ENCODE results near the gene DUSP6.

Gene DUSP6

DNA sequence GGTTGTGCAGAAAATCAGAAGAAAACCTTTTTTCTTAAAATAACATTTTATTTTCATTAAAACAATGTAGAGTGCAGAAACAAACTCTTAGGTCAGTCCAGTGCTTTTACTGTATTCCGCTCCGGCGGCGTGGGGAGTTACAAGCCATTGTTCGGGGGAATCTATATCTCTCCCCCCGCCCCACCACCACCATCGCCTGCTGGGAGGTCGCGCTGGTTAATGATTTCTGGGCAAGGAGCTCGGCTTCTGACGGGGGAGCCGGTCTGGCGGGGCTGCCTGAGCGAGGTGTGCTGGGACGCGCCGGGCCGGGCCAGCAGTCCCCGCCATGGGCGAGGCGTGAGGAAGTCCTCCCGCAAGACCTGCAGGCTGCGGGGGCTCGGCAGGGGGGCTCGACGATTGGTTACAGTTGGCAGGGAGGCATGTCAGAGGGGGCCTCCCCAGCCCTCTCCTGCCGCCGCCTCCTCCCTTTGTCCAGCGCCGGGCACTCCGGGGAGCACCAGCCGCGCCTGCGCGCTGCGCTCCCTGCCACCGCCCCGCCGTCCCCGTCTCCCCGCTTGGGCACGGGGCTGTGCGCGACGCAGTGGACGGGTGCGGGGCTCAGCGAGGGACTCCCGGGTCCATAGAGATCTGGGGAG lies 1.0 kb upstream of the DUSP6 start:
- H3K9me3 ChIP-seq (ENCODE audit: control insufficient read depth, low read length), result no peaks in the 10 kb centered on the region
- peak; percentile 10 to 23 (median 19) for DNase-seq
- H3K27ac ChIP-seq (ENCODE audit: insufficient read depth, low read length, poor library complexity, severe bottlenecking), result peak overlapping the region; percentile 56
- H3K36me3 ChIP-seq (ENCODE audit: control insufficient read depth, insufficient read depth, low read length), result no peaks in the 10 kb centered on the region
- peak overlapping the region; percentile 75 for H3K4me3 ChIP-seq (ENCODE audit: insufficient read depth, low read depth, low read length, poor library complexity, severe bottlenecking)
- peaks cover 19% of the 10 kb centered on the region for H3K4me1 ChIP-seq (ENCODE audit: control insufficient read depth, insufficient read depth, low read length, poor library complexity, severe bottlenecking)
- H3K27me3 ChIP-seq (replicated peaks; ENCODE audit: control insufficient read depth, insufficient read depth, low read length, poor library complexity, severe bottlenecking), result no peaks in the 10 kb centered on the region

- peaks cover 19% of the 10 kb centered on the region for H3K4me1 ChIP-seq (ENCODE audit: control insufficient read depth, insufficient read depth, low read length, poor library complexity, severe bottlenecking)
Observed at GRCh38 chr12:89352242-89352491, 134 bp downstream of the DUSP6 start.

DNA sequence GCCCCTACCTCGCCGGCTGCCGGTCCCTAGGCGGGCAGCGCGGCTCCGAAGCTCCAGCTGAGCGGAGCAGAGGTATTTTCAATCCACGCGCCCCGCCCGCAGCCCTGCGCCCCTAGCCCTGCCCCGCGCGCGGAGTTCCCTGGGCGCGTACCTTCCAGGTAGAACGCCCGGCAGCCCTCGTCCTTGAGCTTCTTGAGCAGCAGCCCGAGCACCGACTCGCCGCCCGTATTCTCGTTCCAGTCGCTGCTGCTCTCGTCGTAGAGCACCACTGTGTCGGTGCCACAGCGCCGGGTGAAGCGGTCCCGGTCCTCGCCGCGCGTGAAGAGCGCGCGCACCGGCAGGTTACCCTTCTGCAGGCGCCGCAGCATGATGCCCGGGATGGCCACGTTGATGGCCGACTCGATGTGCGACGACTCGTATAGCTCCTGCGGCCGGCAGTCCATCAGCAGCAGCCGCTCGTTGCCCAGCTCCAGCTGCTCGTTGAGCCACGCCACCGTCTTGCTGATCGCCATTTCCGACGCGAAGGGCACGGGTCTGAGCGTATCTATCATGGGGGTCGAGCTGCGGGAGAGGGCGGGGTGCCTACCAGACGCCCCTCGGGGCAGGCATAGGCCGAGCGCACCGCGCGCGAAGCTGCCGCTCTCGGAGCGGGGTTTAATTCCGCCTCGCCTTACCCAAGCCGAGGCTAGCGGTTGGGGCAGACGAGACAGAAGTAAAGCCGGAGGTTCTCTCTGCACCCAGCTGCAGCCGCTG lies 636 bp downstream of the DUSP6 start:
- DNase-seq, result peak; percentile 6 to 19 (median 11)
- Histone ChIP-seq H3K9me3 (ENCODE audit: control insufficient read depth, low read length) (no peaks in the 10 kb centered on the region), H3K4me1 (ENCODE audit: control insufficient read depth, insufficient read depth, low read length, poor library complexity, severe bottlenecking) (peaks cover 21% of the 10 kb centered on the region), H3K27me3 (replicated peaks; ENCODE audit: control insufficient read depth, insufficient read depth, low read length, poor library complexity, severe bottlenecking) (no peaks in the 10 kb centered on the region), H3K27ac (ENCODE audit: insufficient read depth, low read length, poor library complexity, severe bottlenecking) (peak overlapping the region; percentile 43), H3K4me3 (ENCODE audit: insufficient read depth, low read depth, low read length, poor library complexity, severe bottlenecking) (peak overlapping the region; percentile 75), H3K36me3 (ENCODE audit: control insufficient read depth, insufficient read depth, low read length) (no peaks in the 10 kb centered on the region)

More at GRCh38 chr12:89352242-89352491, 134 bp downstream of the DUSP6 start:
- Histone ChIP-seq H3K27me3 (replicated peaks; ENCODE audit: control insufficient read depth, insufficient read depth, low read length, poor library complexity, severe bottlenecking) (no peaks in the 10 kb centered on the region), H3K36me3 (ENCODE audit: control insufficient read depth, insufficient read depth, low read length) (no peaks in the 10 kb centered on the region), H3K27ac (ENCODE audit: insufficient read depth, low read length, poor library complexity, severe bottlenecking) (peak overlapping the region; percentile 43), H3K4me3 (ENCODE audit: insufficient read depth, low read depth, low read length, poor library complexity, severe bottlenecking) (peak overlapping the region; percentile 75), H3K9me3 (ENCODE audit: control insufficient read depth, low read length) (no peaks in the 10 kb centered on the region)
- no peak for DNase-seq

- Histone ChIP-seq H3K9me3 (ENCODE audit: control insufficient read depth, low read length) (no peaks in the 10 kb centered on the region), H3K4me1 (ENCODE audit: control insufficient read depth, insufficient read depth, low read length, poor library complexity, severe bottlenecking) (peaks cover 29% of the 10 kb centered on the region), H3K27ac (ENCODE audit: insufficient read depth, low read length, poor library complexity, severe bottlenecking) (peak overlapping the region; percentile 36), H3K4me3 (ENCODE audit: insufficient read depth, low read depth, low read length, poor library complexity, severe bottlenecking) (peak overlapping the region; percentile 75), H3K27me3 (replicated peaks; ENCODE audit: control insufficient read depth, insufficient read depth, low read length, poor library complexity, severe bottlenecking) (no peaks in the 10 kb centered on the region), H3K36me3 (ENCODE audit: control insufficient read depth, insufficient read depth, low read length) (no peaks in the 10 kb centered on the region)
- DNase-seq, result no peak
Observed at GRCh38 chr12:89350630-89351488, 1.4 kb downstream of the DUSP6 start.

DNA sequence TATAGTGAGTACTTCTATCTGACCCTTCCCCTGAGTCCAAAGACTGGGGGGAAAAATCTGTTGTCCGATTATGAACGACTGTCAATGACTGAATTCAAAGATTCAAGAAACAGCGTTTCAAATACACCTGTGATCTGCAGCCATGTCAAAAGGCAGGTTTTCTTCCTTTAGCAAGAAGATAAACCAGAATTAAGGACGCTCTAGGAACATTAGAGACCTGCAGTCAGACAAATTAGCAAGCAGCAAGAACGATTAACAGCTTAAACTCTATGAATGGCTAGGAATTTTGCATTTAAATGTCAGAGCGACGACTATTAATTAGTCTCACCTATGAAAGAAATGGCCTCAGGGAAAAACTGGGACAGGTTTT lies 2.1 kb downstream of the DUSP6 start:
- DNase-seq, result no peak
- Histone ChIP-seq H3K27me3 (replicated peaks; ENCODE audit: control insufficient read depth, insufficient read depth, low read length, poor library complexity, severe bottlenecking) (no peaks in the 10 kb centered on the region), H3K27ac (ENCODE audit: insufficient read depth, low read length, poor library complexity, severe bottlenecking) (no peak overlapping the region), H3K4me1 (ENCODE audit: control insufficient read depth, insufficient read depth, low read length, poor library complexity, severe bottlenecking) (peaks cover 34% of the 10 kb centered on the region), H3K9me3 (ENCODE audit: control insufficient read depth, low read length) (no peaks in the 10 kb centered on the region), H3K36me3 (ENCODE audit: control insufficient read depth, insufficient read depth, low read length) (no peaks in the 10 kb centered on the region), H3K4me3 (ENCODE audit: insufficient read depth, low read depth, low read length, poor library complexity, severe bottlenecking) (peak overlapping the region; percentile 75)

- H3K27ac ChIP-seq (ENCODE audit: insufficient read depth, low read length, poor library complexity, severe bottlenecking), result no peak overlapping the region
- H3K4me3 ChIP-seq (ENCODE audit: insufficient read depth, low read depth, low read length, poor library complexity, severe bottlenecking), result no peak overlapping the region
- no peaks in the 10 kb centered on the region for H3K27me3 ChIP-seq (replicated peaks; ENCODE audit: control insufficient read depth, insufficient read depth, low read length, poor library complexity, severe bottlenecking)
- no peaks in the 10 kb centered on the region for H3K9me3 ChIP-seq (ENCODE audit: control insufficient read depth, low read length)
- H3K4me1 ChIP-seq (ENCODE audit: control insufficient read depth, insufficient read depth, low read length, poor library complexity, severe bottlenecking), result peaks cover 33% of the 10 kb centered on the region
- no peaks in the 10 kb centered on the region for H3K36me3 ChIP-seq (ENCODE audit: control insufficient read depth, insufficient read depth, low read length)
- DNase-seq, result no peak
Observed at GRCh38 chr12:89349814-89350213, 2.5 kb downstream of the DUSP6 start.

DNA sequence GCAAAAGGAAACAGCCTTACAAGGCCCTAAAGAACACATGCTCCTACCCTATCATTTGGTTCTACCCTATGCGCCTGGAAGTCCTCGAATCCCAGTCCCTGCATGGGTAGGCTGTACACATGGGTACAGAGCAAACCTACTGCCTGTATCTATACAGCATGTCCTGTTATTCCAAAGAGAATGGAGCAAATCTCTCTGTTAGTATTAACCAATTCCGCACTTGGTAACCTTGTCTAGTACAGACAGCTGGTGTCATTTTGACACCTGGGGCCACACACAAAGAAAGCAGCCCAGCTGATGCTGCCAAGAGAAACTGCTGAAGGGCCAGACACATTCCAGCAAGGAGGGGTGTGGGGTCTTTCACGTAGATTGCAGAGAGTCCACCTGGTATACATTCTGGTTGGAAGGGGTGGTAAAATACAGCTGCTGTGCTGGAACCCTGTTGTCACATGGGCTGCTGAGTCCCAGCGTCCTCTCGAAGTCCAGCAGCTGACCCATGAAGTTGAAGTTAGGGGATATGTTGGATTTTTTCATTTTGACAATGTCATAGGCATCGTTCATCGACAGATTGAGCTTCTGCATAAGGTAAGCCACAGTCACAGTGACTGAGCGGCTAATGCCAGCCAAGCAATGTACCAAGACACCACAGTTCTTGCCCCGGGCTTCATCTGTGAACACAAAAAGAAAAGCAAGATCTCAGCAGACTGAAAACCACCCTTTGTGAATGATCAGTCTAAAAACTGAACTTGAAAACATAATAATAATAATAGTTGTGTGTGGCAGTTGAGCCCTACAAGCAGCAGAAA lies 3.2 kb downstream of the DUSP6 start:
- Histone ChIP-seq H3K36me3 (ENCODE audit: control insufficient read depth, insufficient read depth, low read length) (no peaks in the 10 kb centered on the region), H3K9me3 (ENCODE audit: control insufficient read depth, low read length) (no peaks in the 10 kb centered on the region), H3K27me3 (replicated peaks; ENCODE audit: control insufficient read depth, insufficient read depth, low read length, poor library complexity, severe bottlenecking) (no peaks in the 10 kb centered on the region), H3K4me3 (ENCODE audit: insufficient read depth, low read depth, low read length, poor library complexity, severe bottlenecking) (no peak overlapping the region), H3K27ac (ENCODE audit: insufficient read depth, low read length, poor library complexity, severe bottlenecking) (no peak overlapping the region), H3K4me1 (ENCODE audit: control insufficient read depth, insufficient read depth, low read length, poor library complexity, severe bottlenecking) (peaks cover 25% of the 10 kb centered on the region)
- DNase-seq, result no peak

GRCh38 chr12:89347325-89347829 lies 4.9 kb downstream of the DUSP6 start:
- Histone ChIP-seq H3K27ac (ENCODE audit: insufficient read depth, low read length, poor library complexity, severe bottlenecking) (no peak overlapping the region), H3K9me3 (ENCODE audit: control insufficient read depth, low read length) (no peaks in the 10 kb centered on the region), H3K36me3 (ENCODE audit: control insufficient read depth, insufficient read depth, low read length) (no peaks in the 10 kb centered on the region), H3K4me1 (ENCODE audit: control insufficient read depth, insufficient read depth, low read length, poor library complexity, severe bottlenecking) (peaks cover 15% of the 10 kb centered on the region), H3K27me3 (replicated peaks; ENCODE audit: control insufficient read depth, insufficient read depth, low read length, poor library complexity, severe bottlenecking) (no peaks in the 10 kb centered on the region), H3K4me3 (ENCODE audit: insufficient read depth, low read depth, low read length, poor library complexity, severe bottlenecking) (no peak overlapping the region)
- DNase-seq, result no peak

GRCh38 chr12:89346741-89347324 lies 5.5 kb downstream of the DUSP6 start:
- Histone ChIP-seq H3K4me3 (ENCODE audit: insufficient read depth, low read depth, low read length, poor library complexity, severe bottlenecking) (no peak overlapping the region), H3K36me3 (ENCODE audit: control insufficient read depth, insufficient read depth, low read length) (no peaks in the 10 kb centered on the region), H3K9me3 (ENCODE audit: control insufficient read depth, low read length) (no peaks in the 10 kb centered on the region), H3K27me3 (replicated peaks; ENCODE audit: control insufficient read depth, insufficient read depth, low read length, poor library complexity, severe bottlenecking) (no peaks in the 10 kb centered on the region), H3K27ac (ENCODE audit: insufficient read depth, low read length, poor library complexity, severe bottlenecking) (no peak overlapping the region), H3K4me1 (ENCODE audit: control insufficient read depth, insufficient read depth, low read length, poor library complexity, severe bottlenecking) (peaks cover 15% of the 10 kb centered on the region)
- no peak for DNase-seq

Measured in effector memory CD4-positive, alpha-beta T cell (primary cell).